Calu3 (cell line): ENCODE results near the gene RTN1. TPM values are rescaled to one million over a fixed set of nuclear protein-coding genes. Genes with fewer than 3 reads are reported as not detected.

Source experiments
- BruUV-seq: library from RNA; stranded (reverse); fragments of 400-500 nt; replicated peaks from 2 replicates; lab custom pipeline; 2021; lab: Mats Ljungman, UMichigan
- CTCF ChIA-PET: fragments of 300-600 bp; sonication (Branson Sonifier 250); formaldehyde crosslinking; loops from one replicate; lab custom pipeline; 2022; ENCODE audit warnings: antibody characterized with exemption; lab: Charles Lee
- DNase-seq: peaks from one replicate; pipeline ENCODE4 v3.0.0; 2022
- H3K27ac Mint-ChIP-seq: one replicate; pipeline ENCODE4 v1.8.0; 2022; ENCODE audit warnings: mixed read lengths; ENCODE audit not compliant: unreplicated experiment
- H3K27me3 Mint-ChIP-seq: one replicate; pipeline ENCODE4 v1.8.0; 2022; ENCODE audit warnings: mixed read lengths; ENCODE audit not compliant: unreplicated experiment
- H3K36me3 Mint-ChIP-seq: one replicate; pipeline ENCODE4 v1.8.0; 2022; ENCODE audit warnings: mild to moderate bottlenecking, moderate library complexity, mixed read lengths; ENCODE audit not compliant: insufficient read depth, unreplicated experiment
- H3K4me1 Mint-ChIP-seq: one replicate; pipeline ENCODE4 v1.8.0; 2022; ENCODE audit warnings: mild to moderate bottlenecking, low read depth, mixed read lengths; ENCODE audit not compliant: unreplicated experiment
- H3K4me3 Mint-ChIP-seq: one replicate; pipeline ENCODE4 v1.8.0; 2022; ENCODE audit warnings: mild to moderate bottlenecking, low read depth, moderate library complexity, mixed read lengths; ENCODE audit not compliant: unreplicated experiment
- H3K9me3 Mint-ChIP-seq: one replicate; pipeline ENCODE4 v1.8.0; 2022; ENCODE audit warnings: low read depth, mixed read lengths; ENCODE audit not compliant: unreplicated experiment
- intact Hi-C: fragments of 100-400 bp; cut with micrococcal nuclease; formaldehyde crosslinking; loops from one replicate; pipeline ENCODE4 v1.10.0; 2022; ENCODE audit not compliant: unreplicated experiment
- total RNA-seq: library from RNA; stranded (reverse); gene quantifications from 2 replicates; pipeline ENCODE4 v1.2.3, GENCODE V29; 2022
- TF ChIP-seq, protein P1 (sequence below): fragments of 200-600 bp; IDR thresholded peaks from one replicate; pipeline ENCODE4 v1.8.0; 2022; ENCODE audit warnings: antibody characterized with exemption; ENCODE audit not compliant: unreplicated experiment

Gene RTN1
- total RNA-seq, 1 experiment from 2014 or later, result not detected

DNA sequence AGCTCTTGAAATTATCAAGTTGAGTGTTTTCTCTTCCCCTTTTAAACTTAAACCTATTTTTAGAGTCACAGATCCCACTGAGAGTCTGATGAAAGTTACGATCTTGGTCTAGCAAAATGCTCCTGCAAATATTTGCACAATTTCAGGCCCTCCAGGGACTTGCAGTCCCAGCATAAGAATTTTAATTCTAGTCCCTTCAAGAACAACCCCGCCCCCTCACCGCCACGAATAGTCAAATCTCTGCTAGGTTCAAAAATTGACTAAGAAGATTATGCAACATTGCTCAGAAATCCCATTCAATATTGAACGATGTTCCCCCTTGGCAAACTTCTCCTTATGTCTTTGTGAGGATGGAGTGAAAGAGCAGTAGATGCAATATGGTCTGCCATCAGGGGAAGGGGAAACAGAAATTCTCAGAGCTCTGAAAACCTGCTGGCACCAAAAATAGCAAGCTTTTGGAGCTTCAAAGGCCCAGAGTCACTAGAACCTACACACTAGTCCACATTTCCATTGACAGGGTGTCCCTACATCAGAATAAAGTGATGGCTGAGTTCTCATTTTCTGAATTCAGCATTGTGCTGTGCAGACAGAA, 166.4 kb downstream of the RTN1 start:
- TF ChIP-seq, protein P1, sequence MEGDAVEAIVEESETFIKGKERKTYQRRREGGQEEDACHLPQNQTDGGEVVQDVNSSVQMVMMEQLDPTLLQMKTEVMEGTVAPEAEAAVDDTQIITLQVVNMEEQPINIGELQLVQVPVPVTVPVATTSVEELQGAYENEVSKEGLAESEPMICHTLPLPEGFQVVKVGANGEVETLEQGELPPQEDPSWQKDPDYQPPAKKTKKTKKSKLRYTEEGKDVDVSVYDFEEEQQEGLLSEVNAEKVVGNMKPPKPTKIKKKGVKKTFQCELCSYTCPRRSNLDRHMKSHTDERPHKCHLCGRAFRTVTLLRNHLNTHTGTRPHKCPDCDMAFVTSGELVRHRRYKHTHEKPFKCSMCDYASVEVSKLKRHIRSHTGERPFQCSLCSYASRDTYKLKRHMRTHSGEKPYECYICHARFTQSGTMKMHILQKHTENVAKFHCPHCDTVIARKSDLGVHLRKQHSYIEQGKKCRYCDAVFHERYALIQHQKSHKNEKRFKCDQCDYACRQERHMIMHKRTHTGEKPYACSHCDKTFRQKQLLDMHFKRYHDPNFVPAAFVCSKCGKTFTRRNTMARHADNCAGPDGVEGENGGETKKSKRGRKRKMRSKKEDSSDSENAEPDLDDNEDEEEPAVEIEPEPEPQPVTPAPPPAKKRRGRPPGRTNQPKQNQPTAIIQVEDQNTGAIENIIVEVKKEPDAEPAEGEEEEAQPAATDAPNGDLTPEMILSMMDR, result no peak
- Mint-ChIP-seq H3K4me3 (no peak overlapping the region), H3K27me3 (peaks cover 22% of the 10 kb centered on the region), H3K27ac (no peak overlapping the region), H3K36me3 (no peaks in the 10 kb centered on the region), H3K4me1 (no peaks in the 10 kb centered on the region), H3K9me3 (no peaks in the 10 kb centered on the region)
- no TSS peak for BruUV-seq
- intact Hi-C loops, result no loop called here
- no peak for DNase-seq
- CTCF ChIA-PET, result no interaction called here

DNA sequence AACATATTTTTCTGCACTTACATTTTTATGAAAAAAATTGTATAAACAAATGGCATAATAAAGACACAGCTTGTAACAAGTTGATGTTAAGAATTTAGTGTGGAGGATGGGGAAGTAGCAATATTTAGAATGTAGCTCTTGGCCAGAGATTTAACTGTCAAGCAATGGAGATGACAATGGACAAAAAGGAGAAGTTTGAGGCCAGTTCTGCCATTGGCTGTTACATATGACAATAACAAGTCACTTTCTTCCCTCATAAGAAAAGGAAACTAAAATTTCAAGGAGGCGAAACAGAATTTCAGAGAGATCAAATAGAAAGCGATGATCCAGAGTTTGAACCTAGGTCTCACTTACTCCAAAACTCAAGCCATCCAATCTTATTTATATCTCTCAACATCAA, 171.1 kb downstream of the RTN1 start:
- DNase-seq, result no peak
- no TSS peak for BruUV-seq
- CTCF ChIA-PET, result no interaction called here
- intact Hi-C loops, result no loop called here
- Mint-ChIP-seq H3K4me1 (no peaks in the 10 kb centered on the region), H3K4me3 (no peak overlapping the region), H3K27ac (no peak overlapping the region), H3K27me3 (peaks cover 7% of the 10 kb centered on the region), H3K9me3 (no peaks in the 10 kb centered on the region), H3K36me3 (no peaks in the 10 kb centered on the region)
- TF ChIP-seq, protein P1, result no peak

DNA sequence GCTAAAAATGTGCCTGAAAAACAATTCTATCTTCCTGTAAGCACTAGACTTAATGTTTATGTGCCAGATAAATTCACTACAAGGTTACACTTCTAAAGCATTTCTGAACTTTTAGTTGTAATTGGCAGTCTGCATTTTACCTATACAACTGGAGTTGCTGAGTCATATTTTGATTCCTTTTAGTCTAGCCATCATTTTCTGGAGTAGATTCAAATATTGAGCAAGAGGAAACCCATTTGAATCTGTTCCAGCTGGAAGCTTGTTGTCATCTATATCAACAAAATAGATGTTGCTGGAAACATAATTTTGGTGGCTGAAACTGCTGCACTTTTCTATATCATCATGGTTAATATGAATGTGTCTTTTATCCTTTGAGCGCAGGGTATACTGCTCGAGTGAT, 171.8 kb downstream of the RTN1 start:
- DNase-seq, result no peak
- Mint-ChIP-seq H3K27me3 (peaks cover 7% of the 10 kb centered on the region), H3K4me1 (no peaks in the 10 kb centered on the region), H3K27ac (no peak overlapping the region), H3K36me3 (no peaks in the 10 kb centered on the region), H3K9me3 (no peaks in the 10 kb centered on the region), H3K4me3 (no peak overlapping the region)
- intact Hi-C loops, result no loop called here
- CTCF ChIA-PET, result no interaction called here
- TF ChIP-seq, protein P1, result no peak
- no TSS peak for BruUV-seq

DNA sequence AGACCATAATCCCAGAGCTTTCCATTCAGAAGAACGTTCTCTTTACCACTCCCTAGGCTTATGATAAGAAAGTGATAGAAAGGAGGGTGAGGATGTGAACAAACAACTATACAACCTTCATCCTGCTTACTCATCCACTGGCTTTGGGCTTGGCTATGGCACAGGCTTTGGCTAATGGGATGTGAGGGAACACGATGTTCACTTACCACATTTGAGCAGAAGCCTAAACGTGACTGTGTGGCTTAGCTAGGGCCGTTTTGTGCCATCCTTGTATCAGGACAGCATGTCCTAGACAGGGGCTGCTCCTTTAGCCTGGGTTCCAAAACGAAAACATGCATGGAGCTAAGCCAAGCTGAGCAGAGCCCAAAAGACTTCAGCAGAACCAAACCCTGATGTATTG, 175.4 kb downstream of the RTN1 start:
- H3K27ac Mint-ChIP-seq, result no peak overlapping the region
- H3K36me3 Mint-ChIP-seq, result no peaks in the 10 kb centered on the region
- H3K4me3 Mint-ChIP-seq, result no peak overlapping the region
- DNase-seq, result no peak
- TF ChIP-seq, protein P1, result no peak
- intact Hi-C loops, result no loop called here
- CTCF ChIA-PET, result no interaction called here
- no peaks in the 10 kb centered on the region for H3K9me3 Mint-ChIP-seq
- H3K4me1 Mint-ChIP-seq, result no peaks in the 10 kb centered on the region
- no peaks in the 10 kb centered on the region for H3K27me3 Mint-ChIP-seq
- BruUV-seq, result no TSS peak
